IMR-90 (cell line): ENCODE data around the gene EED. TPM values are rescaled to one million over a fixed set of nuclear protein-coding genes. Genes with fewer than 3 reads are reported as not detected.
A peak's percentile ranks its signal among the peaks of the same experiment; 100 is the strongest.

Experiments used
- ATAC-seq: fragments of 200-7000 bp; cut with Tn5 transposase; 2 replicates; pipeline ENCODE4 v1.9.1; 2020; ENCODE audit warnings: low read depth, mild to moderate bottlenecking, moderate library complexity
- BruUV-seq: library from RNA; stranded (reverse); fragments of 400-500 nt; replicated peaks from 2 replicates; lab custom pipeline; 2021; lab: Mats Ljungman, UMichigan
- CTCF ChIA-PET: fragments of 300-600 bp; formaldehyde crosslinking; extraction: SDS; loops from one replicate; lab custom pipeline; 2021; ENCODE audit warnings: antibody characterized with exemption; lab: Yijun Ruan, JAX
- POLR2A ChIA-PET: fragments of 300-600 bp; sonication (Branson Sonifier 250); formaldehyde crosslinking; loops from one replicate; lab custom pipeline; 2022; ENCODE audit warnings: antibody characterized with exemption; ENCODE audit not compliant: unreplicated experiment; lab: Charles Lee
- DNase-seq: peaks from one replicate; pipeline ENCODE4 v3.0.0; 2013
- H2AFZ ChIP-seq: replicated peaks from 2 replicates; pipeline ENCODE3; 2013; ENCODE audit warnings: low read length, mild to moderate bottlenecking; ENCODE audit not compliant: poor library complexity
- H2AK5ac ChIP-seq: 2 replicates; pipeline ENCODE4 v1.6.1; 2013; ENCODE audit warnings: low read depth, low read length, inconsistent platforms
- H2AK9ac ChIP-seq: replicated peaks from 2 replicates; pipeline ENCODE3; 2013; ENCODE audit warnings: mild to moderate bottlenecking, low read depth, low read length, moderate library complexity; ENCODE audit not compliant: poor library complexity
- H2BK120ac ChIP-seq: 2 replicates; pipeline ENCODE4 v1.6.1; 2013; ENCODE audit warnings: low read depth, low read length, inconsistent platforms
- H2BK15ac ChIP-seq: 3 replicates; pipeline ENCODE4 v1.6.1; 2013; ENCODE audit warnings: low read depth, low read length, inconsistent platforms
- H2BK20ac ChIP-seq: 2 replicates; pipeline ENCODE4 v1.6.1; 2013; ENCODE audit warnings: low read depth, mild to moderate bottlenecking, inconsistent platforms, low read length, moderate library complexity
- H2BK5ac ChIP-seq: 2 replicates; pipeline ENCODE4 v1.6.1; 2013; ENCODE audit warnings: mild to moderate bottlenecking, low read depth, low read length, inconsistent platforms; ENCODE audit not compliant: poor library complexity, severe bottlenecking
- H3K14ac ChIP-seq: replicated peaks from 2 replicates; pipeline ENCODE4 v1.6.1; 2013; ENCODE audit warnings: low read depth, low read length, inconsistent platforms
- H3K18ac ChIP-seq: 2 replicates; pipeline ENCODE4 v1.6.1; 2013; ENCODE audit warnings: low read depth, low read length, control low read depth
- H3K23ac ChIP-seq: 2 replicates; pipeline ENCODE4 v1.6.1; 2013; ENCODE audit warnings: low read depth, low read length, inconsistent platforms
- H3K27ac ChIP-seq: 2 replicates; pipeline ENCODE4 v1.5.1; 2013; ENCODE audit warnings: mild to moderate bottlenecking, control low read depth, low read length; ENCODE audit not compliant: insufficient read depth
- H3K27me3 ChIP-seq: 2 replicates; pipeline ENCODE4 v1.6.1; 2013; ENCODE audit warnings: low read length; ENCODE audit not compliant: control insufficient read depth, insufficient read depth
- H3K36me3 ChIP-seq: 2 replicates; pipeline ENCODE4 v1.6.1; 2013; ENCODE audit warnings: low read length, mixed read lengths; ENCODE audit not compliant: control insufficient read depth, insufficient read depth
- H3K4ac ChIP-seq: 2 replicates; pipeline ENCODE4 v1.6.1; 2013; ENCODE audit warnings: low read depth, low read length, inconsistent platforms
- H3K4me1 ChIP-seq: 2 replicates; pipeline ENCODE4 v1.6.1; 2013; ENCODE audit warnings: low read length, mixed read lengths; ENCODE audit not compliant: control insufficient read depth, insufficient read depth
- H3K4me2 ChIP-seq: 2 replicates; pipeline ENCODE4 v1.6.1; 2013; ENCODE audit warnings: low read depth, mild to moderate bottlenecking, control low read depth, low read length, moderate library complexity
- H3K4me3 ChIP-seq: 2 replicates; pipeline ENCODE4 v1.5.1; 2013; ENCODE audit warnings: low read depth, mild to moderate bottlenecking, control low read depth, low read length, moderate library complexity; ENCODE audit not compliant: insufficient read depth
- H3K56ac ChIP-seq: 2 replicates; pipeline ENCODE4 v1.6.1; 2013; ENCODE audit warnings: low read length, inconsistent platforms; ENCODE audit not compliant: insufficient read depth; ENCODE audit errors: extremely low read depth
- H3K79me1 ChIP-seq, 2 experiments: 2 replicates each; pipeline ENCODE4 v1.6.1; 2013; ENCODE audit warnings: low read length in 2 of 2, inconsistent platforms in 1 of 2, low read depth in 1 of 2
- H3K9ac ChIP-seq: 2 replicates; pipeline ENCODE4 v1.6.1; 2013; ENCODE audit warnings: low read depth, low read length, control low read depth
- H3K9me1 ChIP-seq: 2 replicates; pipeline ENCODE4 v1.6.1; 2013; ENCODE audit warnings: low read length, inconsistent platforms; ENCODE audit not compliant: insufficient read depth
- H3K9me3 ChIP-seq: 2 replicates; pipeline ENCODE4 v1.6.1; 2013; ENCODE audit warnings: low read length; ENCODE audit not compliant: control insufficient read depth, insufficient read depth
- H4K20me1 ChIP-seq: 2 replicates; pipeline ENCODE4 v1.6.1; 2013; ENCODE audit warnings: low read length, inconsistent platforms; ENCODE audit not compliant: insufficient read depth
- H4K5ac ChIP-seq: 2 replicates; pipeline ENCODE4 v1.6.1; 2013; ENCODE audit warnings: mild to moderate bottlenecking, low read depth, low read length, control low read depth
- H4K8ac ChIP-seq, 2 experiments: 2 replicates each; pipeline ENCODE4 v1.6.1; 2013; ENCODE audit warnings: low read depth in 2 of 2, low read length in 2 of 2, control low read depth in 1 of 2, inconsistent platforms in 1 of 2
- H4K91ac ChIP-seq: 2 replicates; pipeline ENCODE4 v1.6.1; 2013; ENCODE audit warnings: low read depth, low read length, inconsistent platforms; ENCODE audit not compliant: insufficient read depth
- MAFK ChIP-seq: IDR thresholded peaks from 2 replicates; pipeline ENCODE4 v1.6.1; 2012; ENCODE audit warnings: low read depth, low read length, improper control_type of control experiment
- POLR2A ChIP-seq: IDR thresholded peaks from 2 replicates; pipeline ENCODE4 v1.6.1; 2012; ENCODE audit warnings: mild to moderate bottlenecking, low read depth, low read length
- WGBS, 2 experiments: methylation state at CpG; one replicate each; pipeline versions ENCODE4 v1.1.5 to v1.1.7; 2013; ENCODE audit warnings: missing lambda C conversion rate in 2 of 2; ENCODE audit not compliant: insufficient read length in 1 of 2; ENCODE audit errors: extremely low coverage in 2 of 2; 5-methylcytosine and 5-hydroxymethylcytosine counted together
- dilution Hi-C: fragments of 300-500 bp; cut with HindIII; formaldehyde crosslinking; loops from one replicate; pipeline ENCODE4 v1.14.3; 2018; ENCODE audit warnings: low sequenced_read_pairs; ENCODE audit not compliant: unreplicated experiment
- in situ Hi-C: fragments of 300-500 bp; cut with MboI; formaldehyde crosslinking; loops from 3 replicates; pipeline ENCODE4 v1.14.3; 2019; ENCODE audit warnings: low sequenced_read_pairs, inconsistent platforms, mixed read lengths
- intact Hi-C: fragments of 100-400 bp; cut with micrococcal nuclease; formaldehyde crosslinking; loops from 2 replicates; pipeline ENCODE4 v1.10.0; 2022
- polyA plus RNA-seq, 3 experiments: library from polyadenylated mRNA; depleted of rRNA; stranded (reverse); fragments of >200 nt; gene quantifications; 2 replicates each; pipeline ENCODE4 v1.2.3, GENCODE V29; 2012; ENCODE audit warnings: low replicate concordance in 1 of 3
- total RNA-seq: library from RNA; depleted of rRNA; stranded (reverse); fragments of >200 nt; gene quantifications from 2 replicates; pipeline ENCODE4 v1.2.3, GENCODE V29; 2012

EED gene
- total and polyA plus RNA-seq, 2 of the 4 experiments (the other 2 are of a cell fraction): 11.1 to 11.5 TPM

DNA sequence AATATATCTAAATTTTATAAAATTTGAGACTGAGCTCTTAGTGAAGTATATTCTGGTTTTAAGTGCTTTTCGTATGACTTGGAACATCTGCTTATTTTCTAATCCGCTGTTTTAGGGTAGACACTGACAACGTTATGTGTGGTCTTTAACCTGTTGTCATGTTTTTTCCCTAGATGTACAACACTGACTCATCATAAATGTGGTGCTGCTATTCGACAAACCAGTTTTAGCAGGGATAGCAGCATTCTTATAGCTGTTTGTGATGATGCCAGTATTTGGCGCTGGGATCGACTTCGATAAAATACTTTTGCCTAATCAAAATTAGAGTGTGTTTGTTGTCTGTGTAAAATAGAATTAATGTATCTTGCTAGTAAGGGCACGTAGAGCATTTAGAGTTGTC, 33.7 kb downstream of the EED start:
- DNase-seq (peak; percentile 10), ATAC-seq (peak; percentile 60)
- Histone ChIP-seq H2BK5ac (peak overlapping the region; percentile 5), H3K4me1 (peaks cover 3% of the 10 kb centered on the region; the same call in 1 of the 2 replicates), H4K20me1 (no peaks in the 10 kb centered on the region; the same call in 1 of the 2 replicates), H3K9me1 (peaks cover 3% of the 10 kb centered on the region), H3K23ac (no peak overlapping the region), H3K56ac (no peak overlapping the region), H3K27ac (no peak overlapping the region), H3K4me3 (no peak overlapping the region), H2AFZ (no peak overlapping the region), H3K79me1 (peaks cover 9 to 25% of the 10 kb centered on the region in 2 experiments), H3K9ac (no peak overlapping the region), H2AK5ac (no peak overlapping the region), H4K8ac (no peak overlapping the region), H2BK20ac (no peak overlapping the region), H2BK120ac (no peak overlapping the region), H4K91ac (no peak overlapping the region), H2BK15ac (no peak overlapping the region), H3K9me3 (no peaks in the 10 kb centered on the region), H4K5ac (peak overlapping the region; percentile 90; the same call in 1 of the 2 replicates), H3K4ac (no peak overlapping the region), H3K14ac (no peak overlapping the region; the same call in 1 of the 2 replicates), H3K36me3 (no peaks in the 10 kb centered on the region; the same call in 1 of the 2 replicates), H3K27me3 (no peaks in the 10 kb centered on the region), H3K18ac (peak overlapping the region; percentile 88; the same call in 1 of the 2 replicates), H2AK9ac (no peak overlapping the region), H3K4me2 (peak overlapping the region; percentile 64)
- dilution Hi-C loops: no loop called here
- 100% methylated on average over 2 of the region's 8 CpGs; no CpG with 5 or more reads in 1 of the 2 experiments for WGBS, 2 experiments
- POLR2A ChIA-PET: no interaction called here
- CTCF ChIA-PET: no interaction called here
- no TSS peak for BruUV-seq
- in situ Hi-C loops: loop anchor here (25.0 kb wide), 1 partner anchor 591 kb away; the partner anchor contains the start of gene CCDC89
- TF ChIP-seq MAFK: peak; percentile 38; the same call in 1 of the 2 replicates
- no peak for TF ChIP-seq POLR2A
- intact Hi-C loops: loop anchor here (5.0 to 10.0 kb wide), 2 partner anchors 421 to 1493 kb away; partner anchors contain the start of gene CCDC83
